GM19452 (cell line): ENCODE measurements around the gene SPACDR.

Experiments
- ATAC-seq: cut with Tn5 transposase; IDR thresholded peaks from one replicate; pipeline ENCODE4 v1.9.1; 2021; ENCODE audit not compliant: unreplicated experiment

The SPACDR gene

DNA sequence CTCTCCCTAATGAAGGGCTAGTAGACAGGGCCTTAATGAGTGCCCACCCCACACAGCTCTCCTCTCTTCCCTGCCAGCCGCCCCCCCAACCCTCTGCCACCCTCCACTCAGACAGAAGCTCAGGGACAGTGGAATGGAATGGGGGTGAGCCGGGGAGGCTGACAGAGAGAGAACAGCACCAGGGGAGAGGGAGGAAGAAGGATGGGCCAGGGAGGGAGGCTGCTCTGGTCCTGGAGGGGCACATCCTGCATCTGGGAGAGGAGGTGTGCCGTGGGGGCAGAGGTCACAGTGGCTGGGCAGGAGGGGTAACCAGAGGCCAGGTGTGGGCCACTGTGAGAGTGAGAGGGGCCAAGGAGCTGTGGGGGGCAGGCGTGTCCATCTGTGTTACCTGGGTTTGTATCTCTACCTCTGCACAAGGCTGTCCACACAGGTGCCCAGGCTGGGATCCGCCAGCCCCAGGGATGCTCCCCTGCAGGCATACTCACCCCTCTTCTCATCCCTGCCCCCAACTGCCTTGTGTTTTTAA, 22.1 kb upstream of the SPACDR start:
- no peak for ATAC-seq

GRCh38 chr7:100485471-100485876, 21.4 kb upstream of the SPACDR start:
- no peak for ATAC-seq

- ATAC-seq, result no peak
These were observed 20.6 kb upstream of the SPACDR start for GRCh38 chr7:100484673-100485045.

DNA sequence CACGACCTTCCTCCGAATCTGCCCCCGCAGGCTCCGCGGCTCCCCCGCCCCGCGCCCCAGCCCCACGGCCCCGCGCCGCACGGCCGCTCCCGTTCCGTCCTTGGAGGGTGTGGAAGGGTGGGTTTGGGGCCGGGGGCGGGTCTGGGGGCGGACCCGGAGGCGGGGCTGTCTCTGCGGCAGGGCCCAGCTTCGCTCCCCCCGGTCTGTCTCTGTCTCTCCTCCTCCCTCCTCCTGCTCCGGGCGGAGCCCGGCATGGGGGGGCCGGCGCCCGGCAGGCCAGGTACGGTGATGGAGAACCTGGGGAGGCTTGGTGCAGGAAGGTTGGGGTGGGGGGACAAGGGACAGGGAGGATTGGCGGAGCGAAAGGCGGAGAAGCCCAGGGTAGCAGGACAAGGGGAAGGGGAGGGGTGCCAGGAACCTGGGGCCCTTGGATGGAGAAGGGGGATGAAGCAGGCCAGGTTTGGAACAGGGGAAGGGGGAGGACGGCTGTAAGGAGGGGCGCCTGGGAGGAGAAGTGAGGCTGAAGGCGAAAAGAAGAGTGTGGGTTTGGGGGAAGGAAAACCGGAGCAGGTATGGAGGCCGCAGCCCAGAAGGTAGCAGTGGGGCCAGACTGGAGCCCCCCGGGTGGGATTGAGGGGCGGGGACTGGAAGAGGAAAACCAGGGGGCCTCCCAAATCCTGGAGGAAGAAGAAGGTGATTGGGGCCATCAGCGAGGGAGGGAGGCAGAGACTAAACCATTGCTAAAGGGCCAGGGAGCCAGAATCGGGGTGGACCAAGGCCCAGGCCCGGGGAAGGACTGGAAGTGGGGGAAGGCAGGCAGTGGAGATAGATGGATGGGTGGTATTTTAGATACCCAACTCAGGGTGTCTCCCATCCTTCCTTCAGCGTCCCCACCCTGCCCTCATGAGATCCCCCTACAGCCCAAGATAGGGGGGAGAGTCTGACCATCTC, 19.9 kb upstream of the SPACDR start, which contains the start of gene NYAP1:
TSS of gene NYAP1 (plus strand) at position 206 of the 951 bp plus-strand sequence. CDS start 1,385 bp downstream, outside the sequence.
- ATAC-seq, result peak; percentile 7

DNA sequence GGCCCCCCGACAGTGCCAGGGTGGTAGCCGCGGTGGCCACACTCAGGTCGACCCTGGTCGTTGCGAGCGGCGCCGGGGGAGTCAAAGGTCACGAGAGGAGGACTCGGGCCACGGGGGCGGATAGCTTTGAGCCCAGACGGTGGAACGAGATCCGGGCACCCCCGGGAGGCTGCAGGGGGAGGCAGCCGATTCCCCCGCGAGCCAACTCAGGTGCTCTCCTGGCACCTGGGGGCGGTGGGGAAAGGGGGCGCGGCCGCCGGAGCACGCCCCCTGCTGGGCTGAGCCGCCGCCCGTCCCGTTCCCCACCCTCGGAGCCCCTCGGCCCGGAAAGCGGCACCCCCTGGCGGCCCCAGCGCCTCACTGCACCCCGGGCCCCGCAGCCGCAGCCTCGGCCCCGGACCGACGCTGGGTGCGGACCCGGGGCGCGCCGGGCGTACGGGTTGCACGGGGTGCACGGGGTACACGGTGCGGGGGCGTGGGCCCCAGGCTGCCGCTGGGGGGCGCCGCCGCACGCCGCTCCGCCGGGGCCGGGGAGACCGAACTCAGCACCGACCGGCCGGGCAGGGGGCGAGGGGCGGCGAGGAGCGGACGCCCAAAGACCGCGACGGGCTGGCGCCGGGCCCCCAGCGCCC, 19.1 kb upstream of the SPACDR start:
- peak; percentile 52 for ATAC-seq

- no peak for ATAC-seq
These were observed 18.6 kb upstream of the SPACDR start for GRCh38 chr7:100482728-100483089.

DNA sequence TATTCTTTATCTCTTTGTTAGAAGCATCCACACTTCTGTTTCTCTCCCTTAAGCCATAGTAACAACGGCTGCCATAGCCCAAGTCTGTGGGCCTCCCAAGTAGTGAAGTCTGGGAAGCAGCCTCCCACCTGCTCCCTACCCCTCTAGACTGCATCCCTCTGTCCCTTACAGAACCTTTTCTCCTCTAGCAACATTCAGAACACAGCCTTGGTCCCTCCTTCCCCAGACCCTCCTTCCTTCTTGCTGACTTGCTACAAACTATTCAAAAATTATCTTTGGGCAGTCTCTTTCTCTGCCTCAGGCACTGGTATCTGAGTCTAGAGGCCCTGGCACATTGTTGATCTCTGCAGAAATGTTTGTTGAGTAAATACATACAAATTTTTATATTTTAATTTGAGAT, 17.4 kb upstream of the SPACDR start:
- no peak for ATAC-seq

DNA sequence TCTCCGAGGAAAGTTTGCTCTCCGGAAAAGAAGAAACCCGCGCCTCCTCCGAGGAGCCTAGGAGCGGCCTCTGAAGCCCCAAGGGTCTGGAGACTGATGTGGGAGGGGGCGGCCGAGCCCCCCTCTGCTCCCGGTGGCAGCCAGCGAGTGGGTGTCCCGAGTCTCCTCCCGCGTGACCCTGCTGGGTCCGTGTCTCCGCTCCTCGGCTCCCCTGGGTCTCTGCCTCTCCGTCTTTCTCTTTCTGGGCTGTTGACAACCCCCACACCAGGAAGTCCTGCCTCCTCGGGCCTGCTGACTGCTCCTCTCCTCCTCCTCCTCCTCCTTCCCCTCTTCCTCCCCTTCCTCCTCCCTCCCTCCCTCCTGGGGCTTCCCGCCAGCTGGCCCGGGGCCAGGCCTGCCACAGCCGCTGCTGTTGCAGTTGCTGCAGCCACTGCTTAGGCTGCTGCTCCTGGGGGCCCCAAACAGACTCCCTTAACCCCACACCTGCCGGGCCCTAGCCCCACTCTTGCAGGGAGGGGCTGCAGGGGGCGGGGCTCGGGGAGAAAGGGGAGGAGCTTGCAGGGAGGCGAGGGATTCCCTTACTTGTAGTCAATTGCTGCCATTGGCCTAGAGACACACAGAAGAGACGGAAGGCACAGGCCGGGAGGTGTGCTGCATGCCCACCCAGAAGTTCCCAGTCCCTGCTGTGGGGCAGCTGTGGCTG, 15.0 kb upstream of the SPACDR start, which contains the start of gene TSC22D4:
TSS of gene TSC22D4 (minus strand) at position 257 of the 703 bp plus-strand sequence. CDS start 1,176 bp downstream, outside the sequence.
- ATAC-seq, result peak; percentile 53

DNA sequence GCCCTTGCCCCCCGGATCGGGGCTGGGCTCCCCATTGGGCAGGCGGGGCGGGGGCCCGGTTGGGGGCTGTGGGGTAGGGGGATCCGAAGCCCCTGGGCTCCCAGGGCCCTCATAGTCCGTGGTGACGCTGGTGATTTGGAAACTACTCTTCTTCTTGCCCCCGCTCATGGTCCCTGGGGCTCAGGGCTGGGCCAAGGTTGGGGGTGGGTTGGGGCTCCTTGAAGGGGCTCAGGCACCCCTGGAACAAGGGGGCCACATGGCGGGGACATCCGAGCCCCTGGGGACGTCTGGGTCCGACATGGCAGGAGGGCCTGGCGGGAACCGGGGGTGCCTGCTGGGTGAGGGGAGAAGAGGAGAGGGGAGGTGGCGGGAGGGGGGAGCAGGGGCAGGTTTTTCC, 13.8 kb upstream of the SPACDR start:
- no peak for ATAC-seq

GRCh38 chr7:100476903-100477870, 13.1 kb upstream of the SPACDR start:
- ATAC-seq, result no peak

DNA sequence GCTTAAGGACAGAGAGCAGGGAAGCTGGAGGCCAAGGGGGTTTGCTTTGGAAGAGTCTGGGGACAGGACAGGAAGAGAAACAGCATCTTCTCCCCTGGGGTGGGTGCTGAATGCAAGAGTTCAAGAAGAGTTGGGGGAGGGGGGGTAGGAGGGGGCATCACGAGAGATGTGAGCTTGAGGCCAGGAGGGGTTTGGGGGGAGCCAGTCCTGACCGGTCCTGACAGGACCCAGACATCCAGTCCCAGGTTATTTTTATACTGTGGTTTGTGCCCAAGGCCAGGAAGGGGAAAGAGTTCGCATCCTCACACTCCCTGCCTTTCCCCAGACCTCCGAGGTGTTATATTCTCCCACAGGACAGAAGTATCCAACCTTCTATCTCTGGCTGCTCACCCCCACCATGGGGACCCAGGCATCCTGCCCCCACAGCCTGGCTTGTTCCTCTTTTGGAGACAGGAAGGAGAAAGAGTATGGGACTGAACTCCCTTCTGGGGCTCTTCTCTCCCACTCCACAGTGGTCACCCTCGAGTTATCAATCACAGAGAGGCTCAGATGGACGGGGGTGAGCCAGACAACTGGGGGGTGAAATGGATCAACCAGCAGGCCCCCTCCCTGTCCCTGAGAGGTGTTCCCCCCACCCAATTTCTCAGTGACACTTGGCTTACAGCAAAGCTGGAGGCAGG, 12.2 kb upstream of the SPACDR start:
- no peak for ATAC-seq

GRCh38 chr7:100475549-100475948, 11.5 kb upstream of the SPACDR start:
- ATAC-seq, result no peak

DNA sequence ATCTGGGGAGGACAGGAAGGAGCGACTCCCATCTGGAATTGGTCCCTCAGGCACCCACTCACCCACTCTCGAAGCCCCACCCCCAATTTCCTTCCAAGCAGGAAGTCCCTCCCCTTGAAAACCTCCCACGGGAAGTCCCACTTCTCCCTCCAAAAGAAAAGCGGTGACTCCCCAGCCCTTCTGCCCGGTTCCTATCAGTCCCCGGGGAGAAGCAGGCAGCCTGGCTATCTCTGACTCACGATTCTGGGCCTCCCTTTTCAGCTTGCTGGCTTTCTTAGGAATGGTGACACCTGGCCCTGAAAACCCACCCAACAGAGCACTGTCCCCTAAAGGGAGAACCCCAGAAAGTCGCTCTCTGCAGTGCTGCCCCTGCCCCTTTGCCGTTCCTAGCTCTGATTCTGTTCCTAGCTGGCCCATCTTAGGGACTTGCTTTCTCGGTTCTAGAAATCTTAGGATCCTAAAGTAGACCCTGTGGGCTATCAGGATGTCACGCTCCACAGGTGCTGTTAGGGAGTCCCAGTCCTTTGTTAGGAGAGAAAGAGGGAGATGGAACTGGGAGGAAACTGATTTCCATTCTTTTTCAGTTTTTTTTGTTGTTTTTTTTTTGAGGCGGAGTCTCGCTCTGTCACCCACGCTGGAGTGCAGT, 8.9 kb upstream of the SPACDR start:
- ATAC-seq, result no peak

GRCh38 chr7:100472121-100472851, 8.2 kb upstream of the SPACDR start:
- no peak for ATAC-seq

DNA sequence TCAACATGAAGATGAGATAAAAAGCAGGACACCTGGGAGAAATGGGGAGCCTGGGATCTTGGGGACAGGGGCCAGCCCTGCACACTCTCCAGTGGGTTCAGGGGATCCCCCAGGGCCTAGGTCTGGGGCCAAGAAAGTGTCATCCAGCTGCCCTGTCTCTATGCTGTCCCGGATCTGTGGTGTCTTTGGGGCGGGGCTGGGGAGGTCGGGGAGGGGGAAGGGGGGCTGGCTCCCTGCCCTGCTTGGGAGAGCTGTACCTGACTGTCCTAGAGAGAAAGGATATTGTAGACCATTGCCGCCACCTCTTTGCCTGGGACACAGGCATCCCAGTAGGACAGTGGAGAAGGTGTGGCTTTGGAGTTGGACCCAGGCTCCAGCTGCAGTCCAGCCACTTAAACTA, 7.0 kb upstream of the SPACDR start:
- no peak for ATAC-seq

GRCh38 chr7:100469227-100470044, 5.4 kb upstream of the SPACDR start:
- ATAC-seq, result no peak

DNA sequence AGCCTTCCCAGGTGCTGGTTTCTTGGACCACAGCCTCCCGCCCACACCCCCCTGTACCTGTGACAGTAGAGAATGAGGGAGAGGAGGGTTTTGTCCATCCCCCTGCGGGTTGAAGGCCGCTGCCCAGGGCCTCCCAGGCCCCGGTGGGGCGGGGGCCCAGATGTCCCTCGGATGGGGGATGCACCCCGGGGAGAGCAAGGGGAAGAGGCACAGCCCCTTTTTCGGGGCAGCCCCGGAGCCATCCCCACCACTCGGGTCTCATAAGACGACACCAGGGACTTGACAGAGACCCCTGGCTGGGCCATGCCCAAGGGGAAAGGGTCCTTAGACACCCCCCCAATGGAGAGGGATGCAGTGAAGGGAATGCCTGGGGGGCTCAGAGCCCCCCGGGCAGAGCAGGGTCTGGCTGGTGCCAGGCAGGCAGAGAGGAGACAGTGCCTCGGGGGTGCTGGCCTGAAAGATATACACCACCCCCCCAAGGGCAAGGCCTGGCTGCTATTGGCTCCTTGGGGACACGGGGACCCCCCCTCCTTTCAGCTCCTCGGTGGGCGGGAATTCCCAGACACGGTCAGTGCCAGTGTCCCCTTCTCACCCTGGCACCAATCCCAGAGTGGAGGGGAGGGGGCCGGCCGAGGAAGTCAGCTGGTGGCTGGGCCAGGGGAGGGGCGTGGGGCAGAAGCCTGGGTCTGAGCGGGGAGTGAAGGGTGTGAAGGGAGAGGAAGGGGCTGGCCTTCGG, 3.7 kb upstream of the SPACDR start:
- ATAC-seq, result no peak
